Activated B cell treated with CpG ODN at 0.5 μM for 24 hours (primary cell): Measurements from ENCODE around the gene EPB41L3. TPM values are rescaled to one million over a fixed set of nuclear protein-coding genes. Genes with fewer than 3 reads are reported as not detected.

Source experiments
- ATAC-seq: fragments of 200-7000 bp; cut with Tn5 transposase; one replicate; pipeline ENCODE4 v1.10.0; 2021; ENCODE audit warnings: low read depth, mild to moderate bottlenecking, moderate library complexity
- CTCF ChIA-PET: fragments of 350-600 bp; sonication (Branson Sonifier 250); formaldehyde crosslinking; loops from one replicate; lab custom pipeline; 2021; ENCODE audit warnings: antibody characterized with exemption; lab: Charles Lee
- POLR2A ChIA-PET: fragments of 350-600 bp; sonication (Branson Sonifier 250); formaldehyde crosslinking; loops from one replicate; lab custom pipeline; 2021; ENCODE audit warnings: antibody characterized with exemption; lab: Charles Lee
- DNase-seq: peaks from one replicate; pipeline ENCODE4 v3.0.0; 2022
- H3K27ac Mint-ChIP-seq: one replicate; pipeline ENCODE4 v1.8.0; 2020; ENCODE audit warnings: mixed read lengths
- H3K27me3 Mint-ChIP-seq: one replicate; pipeline ENCODE4 v1.8.0; 2021; ENCODE audit warnings: mixed read lengths
- H3K36me3 Mint-ChIP-seq: one replicate; pipeline ENCODE4 v1.8.0; 2021; ENCODE audit warnings: low read depth, mixed read lengths
- H3K4me1 Mint-ChIP-seq: one replicate; pipeline ENCODE4 v1.8.0; 2021; ENCODE audit warnings: mixed read lengths
- H3K4me3 Mint-ChIP-seq: one replicate; pipeline ENCODE4 v1.8.0; 2020; ENCODE audit warnings: mild to moderate bottlenecking, mixed read lengths
- H3K9me3 Mint-ChIP-seq: one replicate; pipeline ENCODE4 v1.8.0; 2020; ENCODE audit warnings: mixed read lengths
- intact Hi-C: fragments of 100-400 bp; cut with micrococcal nuclease; formaldehyde crosslinking; loops from one replicate; pipeline ENCODE4 v1.15.1; 2024
- total RNA-seq: library from RNA; stranded (reverse); gene quantifications from 2 replicates; pipeline ENCODE4 v1.2.3, GENCODE V29; 2022
- TF ChIP-seq, protein P1 (sequence below): fragments of 200-600 bp; IDR thresholded peaks from one replicate; pipeline ENCODE4 v1.8.0; 2022; ENCODE audit warnings: antibody characterized with exemption, mild to moderate bottlenecking

Gene EPB41L3
- total RNA-seq, 1 donor from 2014 or later = 0.73 TPM

DNA sequence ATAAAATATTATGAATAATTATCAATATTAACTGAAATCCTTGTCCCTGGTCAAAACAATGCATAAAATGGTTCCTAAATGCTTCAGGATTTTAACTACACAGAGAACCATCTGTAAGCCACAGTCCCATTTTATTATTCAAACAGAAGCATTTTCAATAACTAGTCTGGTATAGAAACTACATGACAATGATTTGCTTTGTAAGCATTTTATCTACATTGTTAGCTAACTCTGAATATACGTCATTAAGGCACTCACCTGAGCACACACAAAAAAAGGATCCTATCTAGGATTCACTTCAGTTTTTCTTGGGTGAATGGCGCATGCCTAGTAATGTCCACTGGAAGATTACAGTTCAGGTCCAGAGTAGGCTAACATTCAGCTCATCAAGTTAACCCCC lies 22.8 kb downstream of the EPB41L3 start:
- Mint-ChIP-seq H3K27ac (no peak overlapping the region), H3K36me3 (no peaks in the 10 kb centered on the region), H3K27me3 (peaks cover 16% of the 10 kb centered on the region), H3K4me1 (peaks cover 3% of the 10 kb centered on the region), H3K9me3 (no peaks in the 10 kb centered on the region), H3K4me3 (no peak overlapping the region)
- intact Hi-C loops = no loop called here
- TF ChIP-seq, protein P1, sequence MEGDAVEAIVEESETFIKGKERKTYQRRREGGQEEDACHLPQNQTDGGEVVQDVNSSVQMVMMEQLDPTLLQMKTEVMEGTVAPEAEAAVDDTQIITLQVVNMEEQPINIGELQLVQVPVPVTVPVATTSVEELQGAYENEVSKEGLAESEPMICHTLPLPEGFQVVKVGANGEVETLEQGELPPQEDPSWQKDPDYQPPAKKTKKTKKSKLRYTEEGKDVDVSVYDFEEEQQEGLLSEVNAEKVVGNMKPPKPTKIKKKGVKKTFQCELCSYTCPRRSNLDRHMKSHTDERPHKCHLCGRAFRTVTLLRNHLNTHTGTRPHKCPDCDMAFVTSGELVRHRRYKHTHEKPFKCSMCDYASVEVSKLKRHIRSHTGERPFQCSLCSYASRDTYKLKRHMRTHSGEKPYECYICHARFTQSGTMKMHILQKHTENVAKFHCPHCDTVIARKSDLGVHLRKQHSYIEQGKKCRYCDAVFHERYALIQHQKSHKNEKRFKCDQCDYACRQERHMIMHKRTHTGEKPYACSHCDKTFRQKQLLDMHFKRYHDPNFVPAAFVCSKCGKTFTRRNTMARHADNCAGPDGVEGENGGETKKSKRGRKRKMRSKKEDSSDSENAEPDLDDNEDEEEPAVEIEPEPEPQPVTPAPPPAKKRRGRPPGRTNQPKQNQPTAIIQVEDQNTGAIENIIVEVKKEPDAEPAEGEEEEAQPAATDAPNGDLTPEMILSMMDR = no peak
- ChIA-PET POLR2A (no interaction called here), CTCF (no interaction called here)
- ATAC-seq = no peak
- DNase-seq = no peak

DNA sequence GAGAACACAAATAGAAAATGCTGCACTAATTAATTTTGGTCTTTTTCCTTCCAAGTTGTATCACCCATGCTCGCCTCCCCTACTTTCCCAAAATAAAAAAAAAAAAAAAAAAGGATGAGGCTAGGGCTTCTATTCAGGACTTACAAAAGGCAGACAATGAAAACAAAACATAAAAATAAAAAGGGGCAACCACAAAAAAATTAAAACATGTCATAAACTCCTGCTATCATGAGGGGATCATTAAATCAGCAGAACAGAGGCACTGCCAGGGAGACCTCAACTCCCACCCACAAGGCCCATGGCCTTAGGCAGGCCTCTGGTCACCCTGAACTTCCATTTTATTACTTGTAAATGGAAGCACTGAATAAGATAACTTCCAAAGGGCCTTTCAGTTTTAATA lies 23.3 kb downstream of the EPB41L3 start:
- Mint-ChIP-seq H3K36me3 (no peaks in the 10 kb centered on the region), H3K9me3 (no peaks in the 10 kb centered on the region), H3K4me1 (peaks cover 8% of the 10 kb centered on the region), H3K4me3 (no peak overlapping the region), H3K27me3 (peaks cover 16% of the 10 kb centered on the region), H3K27ac (no peak overlapping the region)
- ATAC-seq (no peak), DNase-seq (no peak)
- ChIA-PET CTCF (no interaction called here), POLR2A (no interaction called here)
- intact Hi-C loops = no loop called here
- TF ChIP-seq, protein P1 = no peak

DNA sequence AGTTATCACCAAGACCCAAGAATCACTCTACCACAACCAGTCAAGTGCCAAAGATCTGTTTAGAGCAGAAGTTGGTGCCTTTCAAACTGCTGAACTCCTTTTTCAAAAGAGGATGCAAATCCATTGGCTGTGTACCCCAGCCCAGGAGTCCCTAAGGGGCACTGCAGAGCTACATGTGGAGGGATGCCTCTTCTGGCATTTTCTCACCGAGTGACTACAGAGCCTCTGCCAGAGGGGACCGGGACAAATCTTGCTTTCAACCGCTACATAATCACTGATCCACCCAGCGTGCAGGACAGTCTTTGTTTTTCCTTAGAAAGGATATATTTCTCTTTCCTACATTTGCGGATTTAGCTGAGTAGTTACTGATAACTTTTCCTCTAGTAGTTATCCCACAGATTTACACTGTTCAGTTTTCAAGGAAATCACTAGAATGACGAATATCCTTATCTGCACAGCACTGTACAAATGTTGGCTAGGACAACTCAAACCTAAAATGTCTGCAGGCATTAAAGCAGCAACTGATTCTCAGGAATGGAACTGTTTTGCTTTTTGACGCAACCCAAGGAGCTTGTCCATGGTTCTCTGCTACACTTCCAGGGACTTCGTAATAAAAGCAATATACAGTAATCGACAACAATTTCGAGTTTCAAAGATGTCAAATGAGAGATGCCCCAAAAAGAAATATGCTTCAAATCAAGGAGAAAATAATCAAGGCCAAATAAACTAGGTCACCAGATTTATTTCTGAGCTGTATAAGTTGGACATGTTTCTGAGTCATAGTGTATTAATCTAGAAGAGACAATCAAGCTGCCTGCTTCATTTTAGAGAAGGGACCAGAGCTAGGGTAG lies 24.1 kb downstream of the EPB41L3 start:
- Mint-ChIP-seq H3K27me3 (peaks cover 16% of the 10 kb centered on the region), H3K36me3 (no peaks in the 10 kb centered on the region), H3K4me3 (no peak overlapping the region), H3K9me3 (no peaks in the 10 kb centered on the region), H3K27ac (no peak overlapping the region), H3K4me1 (peaks cover 13% of the 10 kb centered on the region)
- CTCF ChIA-PET = no interaction called here
- TF ChIP-seq, protein P1 = no peak
- no peak for DNase-seq
- no peak for ATAC-seq
- intact Hi-C loops = no loop called here
- POLR2A ChIA-PET = no interaction called here

DNA sequence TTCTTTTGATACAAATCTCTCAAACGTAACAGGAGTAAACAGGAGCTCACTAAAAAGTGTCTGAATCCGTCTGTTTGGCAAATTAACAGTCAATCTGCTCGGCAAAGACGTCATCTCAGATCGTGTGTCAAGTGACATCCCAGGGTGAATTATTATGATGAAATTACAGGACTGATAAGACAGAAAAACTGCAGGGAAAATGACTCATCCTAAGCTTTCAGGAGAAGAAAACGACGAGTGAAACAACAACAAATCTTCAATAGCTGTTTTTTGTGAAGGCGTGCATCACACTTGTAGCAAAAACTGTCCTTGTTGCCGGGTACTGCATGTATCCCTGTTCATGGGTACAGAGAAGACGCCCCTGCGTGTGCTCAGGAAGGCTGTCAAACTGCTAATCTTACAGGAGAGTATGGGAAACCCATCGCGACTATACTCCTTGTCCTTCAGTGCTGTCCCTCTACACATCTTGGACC lies 24.9 kb downstream of the EPB41L3 start:
- intact Hi-C loops = no loop called here
- TF ChIP-seq, protein P1 = no peak
- CTCF ChIA-PET = no interaction called here
- no peak for ATAC-seq
- POLR2A ChIA-PET = no interaction called here
- H3K27ac Mint-ChIP-seq = no peak overlapping the region
- H3K4me1 Mint-ChIP-seq = peaks cover 13% of the 10 kb centered on the region
- peaks cover 16% of the 10 kb centered on the region for H3K27me3 Mint-ChIP-seq
- no peaks in the 10 kb centered on the region for H3K9me3 Mint-ChIP-seq
- H3K4me3 Mint-ChIP-seq = no peak overlapping the region
- no peak for DNase-seq
- no peaks in the 10 kb centered on the region for H3K36me3 Mint-ChIP-seq

DNA sequence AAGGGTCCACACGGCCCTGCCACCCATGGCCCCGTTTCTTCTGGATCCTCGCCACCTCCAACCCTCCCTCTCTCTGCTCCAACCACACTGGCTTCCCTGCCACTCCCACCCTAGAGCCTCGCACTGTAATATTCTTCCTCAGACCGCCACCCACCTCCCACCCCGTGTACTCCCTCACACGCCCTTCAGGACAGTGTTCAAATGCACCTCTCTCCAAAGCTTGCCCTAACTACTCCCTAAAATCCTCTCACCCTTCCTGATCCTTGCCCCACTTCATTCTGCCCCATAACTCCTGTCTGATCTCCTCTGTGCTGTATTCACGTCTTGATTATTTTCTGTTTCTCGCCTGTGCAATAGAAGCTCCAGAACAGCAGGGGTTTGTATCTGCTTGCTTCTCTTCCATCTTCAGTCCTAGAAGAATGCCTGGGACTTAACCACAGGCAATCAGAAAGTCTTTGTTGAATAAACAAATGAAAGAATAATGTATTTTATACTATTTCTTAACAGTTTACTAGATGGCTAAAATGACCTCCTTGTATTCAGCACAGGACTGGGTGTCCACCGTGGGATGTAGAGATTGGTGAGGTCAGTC lies 25.5 kb downstream of the EPB41L3 start:
- no peaks in the 10 kb centered on the region for H3K9me3 Mint-ChIP-seq
- CTCF ChIA-PET = no interaction called here
- intact Hi-C loops = no loop called here
- DNase-seq (no peak), ATAC-seq (no peak)
- H3K27me3 Mint-ChIP-seq = peaks cover 16% of the 10 kb centered on the region
- TF ChIP-seq, protein P1 = no peak
- POLR2A ChIA-PET = no interaction called here
- H3K4me3 Mint-ChIP-seq = no peak overlapping the region
- H3K4me1 Mint-ChIP-seq = peaks cover 13% of the 10 kb centered on the region
- no peaks in the 10 kb centered on the region for H3K36me3 Mint-ChIP-seq
- H3K27ac Mint-ChIP-seq = no peak overlapping the region
